Measurements from ENCODE around the gene TIGAR. TPM values are rescaled to one million over a fixed set of nuclear protein-coding genes. Genes with fewer than 3 reads are reported as not detected.

TIGAR gene
- total RNA-seq, 2 experiments from 2014 or later: 14.7 to 15.8 TPM

DNA sequence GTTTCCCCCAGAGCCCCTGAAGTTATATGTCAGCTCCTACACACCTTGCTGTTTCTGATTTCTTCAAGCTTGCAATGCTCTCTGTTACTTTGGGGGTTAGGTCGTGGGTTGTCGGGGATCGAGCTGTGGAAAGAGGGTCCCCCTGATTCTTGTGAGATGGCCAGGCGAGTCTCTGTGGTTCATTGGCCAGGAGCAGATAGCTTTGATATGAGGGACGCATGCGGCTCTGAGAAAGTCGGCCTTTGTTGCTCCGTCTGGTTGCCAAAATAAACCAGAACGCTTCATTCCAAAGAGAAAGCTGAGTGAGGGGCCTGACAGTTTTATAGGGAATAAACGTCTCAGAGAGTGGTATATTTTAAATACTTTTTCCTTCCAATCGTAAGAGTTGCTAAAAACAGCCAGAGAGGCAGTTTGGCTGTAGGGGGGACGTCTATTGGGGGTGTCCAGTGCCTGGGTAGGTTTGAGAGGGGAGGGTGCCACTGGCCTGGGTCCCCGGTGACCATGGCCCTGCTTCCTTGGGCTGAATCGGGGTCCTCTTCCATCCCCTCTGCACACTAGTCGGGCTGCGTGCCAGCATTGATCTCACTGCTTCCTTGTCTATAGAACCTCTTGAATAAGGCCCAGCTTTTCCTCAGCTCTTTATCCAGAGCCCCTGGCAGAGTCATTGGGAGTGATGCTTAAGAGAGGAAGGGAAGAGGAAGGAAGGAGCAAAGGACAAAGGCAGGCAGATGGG, 28.5 kb upstream of the TIGAR start:
- CTCF ChIA-PET: interaction anchor here (1.1 to 10.3 kb wide), 7 partner anchors 9 to 408 kb away, joined by 3 to 79 read pairs (median 5); no protein-coding TSS in a partner anchor
- H3K36me3 Mint-ChIP-seq (ENCODE audit: low read depth): peaks cover 89% of the 10 kb centered on the region
- DNase-seq: no peak
- POLR2A ChIA-PET: interaction anchor here (0.5 to 2.3 kb wide), 4 partner anchors 9 to 182 kb away, joined by 3 to 10 read pairs (median 4); no protein-coding TSS in a partner anchor
- peaks cover 82% of the 10 kb centered on the region for H3K4me1 Mint-ChIP-seq (ENCODE audit: low read depth)
- no peaks in the 10 kb centered on the region for H3K27me3 Mint-ChIP-seq (ENCODE audit: low read depth)
- H3K27ac Mint-ChIP-seq: peak overlapping the region; percentile 94
- H3K4me3 Mint-ChIP-seq: peak overlapping the region; percentile 16
- ATAC-seq: no peak
- no peaks in the 10 kb centered on the region for H3K9me3 Mint-ChIP-seq (ENCODE audit: insufficient read depth)

DNA sequence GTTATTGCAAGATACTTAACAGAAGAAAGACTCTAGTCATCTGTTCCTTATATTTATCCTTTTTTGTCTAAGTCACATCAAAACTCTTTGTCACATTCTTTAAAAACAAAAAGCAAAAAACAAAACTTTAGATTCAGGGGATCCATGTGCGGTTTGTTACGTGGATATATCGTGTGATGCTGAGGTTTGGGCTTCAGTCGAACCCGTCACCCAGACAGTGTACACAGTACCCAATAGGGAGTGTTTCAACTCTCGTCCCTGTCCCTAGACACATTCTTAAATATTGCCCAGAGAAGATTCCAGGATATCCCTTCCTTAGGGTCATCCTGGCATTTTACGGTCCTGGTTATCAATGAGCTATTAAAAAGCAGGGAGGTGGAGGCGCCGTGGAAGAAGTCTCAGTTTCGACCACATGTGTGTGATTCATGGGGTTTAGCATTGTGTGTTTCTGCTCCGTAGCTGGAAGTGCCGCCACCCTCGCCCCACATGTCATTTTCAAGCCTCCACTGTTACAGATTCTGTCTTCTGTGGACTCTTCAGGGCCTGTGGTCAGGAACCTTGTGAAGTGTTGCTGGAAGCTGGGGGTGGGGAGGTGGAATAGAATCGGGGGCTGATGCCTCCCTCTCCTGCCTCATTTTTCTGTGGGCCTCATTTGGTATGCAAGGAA, 27.6 kb upstream of the TIGAR start:
- no peaks in the 10 kb centered on the region for H3K27me3 Mint-ChIP-seq (ENCODE audit: low read depth)
- CTCF ChIA-PET: interaction anchor here (1.1 to 10.3 kb wide), 7 partner anchors 10 to 409 kb away, joined by 3 to 79 read pairs (median 5); no protein-coding TSS in a partner anchor
- peaks cover 77% of the 10 kb centered on the region for H3K4me1 Mint-ChIP-seq (ENCODE audit: low read depth)
- ATAC-seq (peak; percentile 76), DNase-seq (peak; percentile 57)
- H3K27ac Mint-ChIP-seq: peak overlapping the region; percentile 94
- peaks cover 89% of the 10 kb centered on the region for H3K36me3 Mint-ChIP-seq (ENCODE audit: low read depth)
- no peaks in the 10 kb centered on the region for H3K9me3 Mint-ChIP-seq (ENCODE audit: insufficient read depth)
- peak overlapping the region; percentile 55 for H3K4me3 Mint-ChIP-seq
- POLR2A ChIA-PET: interaction anchor here (0.8 to 2.3 kb wide), 6 partner anchors 10 to 389 kb away, joined by 3 to 10 read pairs (median 4); partner anchors contain the start of gene CCND2

DNA sequence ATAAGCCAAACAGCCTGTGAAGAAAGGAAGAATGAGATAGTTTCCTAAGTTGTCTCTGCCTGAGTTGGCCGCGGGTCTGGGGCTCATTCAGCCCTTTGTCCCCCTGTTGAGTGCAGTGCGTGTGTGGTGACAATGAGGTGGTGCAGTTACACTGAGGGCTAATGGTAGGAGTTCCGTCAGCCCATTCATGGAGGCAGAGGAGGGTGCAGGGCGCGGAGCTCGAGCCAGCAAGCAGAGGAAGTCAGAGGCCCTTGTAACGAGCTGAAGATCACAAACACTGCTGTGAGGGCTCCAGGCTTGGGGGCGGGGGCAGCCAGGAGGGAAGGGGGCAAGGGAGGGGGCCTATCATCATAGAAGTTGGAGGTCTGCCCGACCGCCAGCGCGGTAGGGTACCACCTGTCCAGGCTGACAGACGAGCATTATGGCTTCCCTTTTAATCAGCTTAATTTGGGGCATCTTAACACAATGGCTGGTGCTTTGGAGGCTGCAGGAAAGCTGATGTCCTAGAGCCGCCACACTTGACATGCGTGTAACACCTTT, 27.0 kb upstream of the TIGAR start:
- peaks cover 88% of the 10 kb centered on the region for H3K36me3 Mint-ChIP-seq (ENCODE audit: low read depth)
- H3K27ac Mint-ChIP-seq: peak overlapping the region; percentile 94
- H3K9me3 Mint-ChIP-seq (ENCODE audit: insufficient read depth): no peaks in the 10 kb centered on the region
- H3K4me3 Mint-ChIP-seq: peak overlapping the region; percentile 55
- DNase-seq: no peak
- H3K27me3 Mint-ChIP-seq (ENCODE audit: low read depth): no peaks in the 10 kb centered on the region
- H3K4me1 Mint-ChIP-seq (ENCODE audit: low read depth): peaks cover 70% of the 10 kb centered on the region
- ChIA-PET POLR2A (interaction anchor here (0.8 to 1.4 kb wide), 7 partner anchors 9 to 389 kb away, joined by 3 to 4 read pairs (median 4); partner anchors contain the start of gene CCND2), CTCF (interaction anchor here (0.9 to 10.3 kb wide), 7 partner anchors 9 to 409 kb away, joined by 3 to 79 read pairs (median 5); no protein-coding TSS in a partner anchor)
- ATAC-seq: peak; percentile 48

DNA sequence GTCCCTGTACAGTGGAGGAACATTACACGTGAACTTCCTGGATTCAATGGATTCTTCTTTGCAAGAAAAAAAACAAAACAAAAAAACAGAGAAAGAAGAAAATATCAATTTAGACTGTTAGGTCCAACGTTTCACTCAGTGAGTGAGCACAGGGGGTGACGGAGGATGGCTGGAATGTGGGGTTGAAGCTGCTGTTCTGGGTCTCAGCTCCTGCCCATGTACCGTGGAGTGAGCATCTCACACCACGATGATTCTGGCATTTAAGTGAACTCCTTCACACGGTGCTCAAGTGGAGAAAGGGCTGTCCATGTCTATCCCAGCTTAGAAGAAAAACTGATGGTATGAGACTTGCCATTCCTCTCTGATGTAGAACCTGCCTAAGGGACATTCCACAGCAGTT, 24.3 kb upstream of the TIGAR start:
- H3K27ac Mint-ChIP-seq: peak overlapping the region; percentile 39
- no peaks in the 10 kb centered on the region for H3K9me3 Mint-ChIP-seq (ENCODE audit: insufficient read depth)
- no peak overlapping the region for H3K4me3 Mint-ChIP-seq
- POLR2A ChIA-PET: interaction anchor here (0.7 kb wide), 1 partner anchor 296 kb away, joined by 3 read pairs; no protein-coding TSS in a partner anchor
- peaks cover 47% of the 10 kb centered on the region for H3K4me1 Mint-ChIP-seq (ENCODE audit: low read depth)
- peaks cover 88% of the 10 kb centered on the region for H3K36me3 Mint-ChIP-seq (ENCODE audit: low read depth)
- no peak for ATAC-seq
- DNase-seq: no peak
- H3K27me3 Mint-ChIP-seq (ENCODE audit: low read depth): no peaks in the 10 kb centered on the region
- CTCF ChIA-PET: interaction anchor here (1.0 kb wide), 1 partner anchor 17 kb away, joined by 4 read pairs; no protein-coding TSS in a partner anchor

DNA sequence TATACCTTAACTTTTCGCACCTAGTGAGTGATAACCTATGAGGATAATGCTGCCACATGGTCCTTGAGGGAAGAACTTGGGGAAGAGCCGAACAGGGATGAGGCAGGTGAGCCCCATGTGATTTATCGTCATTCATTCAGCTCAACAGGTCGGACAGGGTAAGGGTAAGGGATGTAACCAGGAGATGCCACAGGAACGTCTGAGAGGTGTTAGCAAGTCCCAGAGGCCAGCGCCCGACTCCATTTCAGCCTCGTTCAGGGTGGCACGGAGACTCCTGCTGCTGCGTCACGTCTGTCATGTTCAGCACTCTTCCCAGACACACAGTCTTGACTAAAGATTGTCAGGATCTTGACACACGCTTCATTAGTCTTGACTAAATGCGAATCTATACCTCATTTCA, 23.4 kb upstream of the TIGAR start:
- Mint-ChIP-seq H3K9me3 (ENCODE audit: insufficient read depth) (no peaks in the 10 kb centered on the region), H3K36me3 (ENCODE audit: low read depth) (peaks cover 90% of the 10 kb centered on the region), H3K27me3 (ENCODE audit: low read depth) (no peaks in the 10 kb centered on the region), H3K27ac (no peak overlapping the region), H3K4me1 (ENCODE audit: low read depth) (peaks cover 43% of the 10 kb centered on the region), H3K4me3 (no peak overlapping the region)
- no peak for ATAC-seq
- ChIA-PET CTCF (no interaction called here), POLR2A (no interaction called here)
- no peak for DNase-seq

DNA sequence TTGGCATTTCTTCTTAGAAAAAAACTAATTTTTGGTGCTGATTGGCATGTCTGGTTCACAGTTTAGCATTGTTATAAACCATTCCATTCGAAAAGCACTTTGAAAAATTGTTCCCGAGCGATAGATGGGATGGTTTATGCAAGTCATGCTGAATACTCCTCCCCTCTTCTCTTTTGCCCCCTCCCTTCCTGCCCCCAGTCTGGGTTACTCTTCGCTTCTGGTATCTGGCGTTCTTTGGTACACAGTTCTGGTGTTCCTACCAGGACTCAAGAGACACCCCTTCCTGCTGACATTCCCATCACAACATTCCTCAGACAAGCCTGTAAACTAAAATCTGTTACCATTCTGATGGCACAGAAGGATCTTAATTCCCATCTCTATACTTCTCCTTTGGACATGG, 20.1 kb upstream of the TIGAR start:
- ChIA-PET POLR2A (no interaction called here), CTCF (interaction anchor here (1.4 kb wide), 1 partner anchor 415 kb away, joined by 3 read pairs; no protein-coding TSS in a partner anchor)
- Mint-ChIP-seq H3K4me3 (no peak overlapping the region), H3K4me1 (ENCODE audit: low read depth) (peaks cover 18% of the 10 kb centered on the region), H3K27me3 (ENCODE audit: low read depth) (no peaks in the 10 kb centered on the region), H3K9me3 (ENCODE audit: insufficient read depth) (no peaks in the 10 kb centered on the region), H3K27ac (peak overlapping the region; percentile 32), H3K36me3 (ENCODE audit: low read depth) (peaks cover 93% of the 10 kb centered on the region)
- DNase-seq: no peak
- ATAC-seq: no peak

DNA sequence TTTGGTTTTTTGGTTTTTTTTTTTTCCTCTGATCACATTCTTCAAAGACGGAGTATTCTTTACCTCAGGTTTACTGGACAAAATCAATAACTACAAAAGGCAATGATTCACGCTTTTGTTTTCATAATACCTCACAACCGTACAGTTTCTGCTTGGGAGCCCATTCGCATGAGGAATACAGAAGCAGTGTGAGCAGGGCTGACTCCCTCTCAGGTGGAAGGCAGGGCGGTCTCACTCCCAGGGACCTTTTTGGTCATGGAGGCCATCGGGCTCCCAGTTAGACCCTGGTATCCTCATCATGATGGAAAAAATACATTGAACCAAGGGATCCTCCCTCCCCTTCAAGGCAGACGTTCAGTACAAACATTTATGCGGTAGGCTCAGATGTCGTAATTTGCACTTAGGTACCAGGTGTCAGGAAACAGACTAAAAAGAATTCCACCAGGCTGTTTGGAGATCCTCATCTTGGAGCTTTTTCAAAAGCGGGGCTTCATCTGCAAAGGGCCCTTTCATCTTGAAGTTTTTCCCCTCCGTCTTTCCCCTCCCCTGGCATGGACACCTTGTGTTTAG, 19.0 kb upstream of the TIGAR start:
- no peak overlapping the region for H3K27ac Mint-ChIP-seq
- no peak overlapping the region for H3K4me3 Mint-ChIP-seq
- ATAC-seq (no peak), DNase-seq (no peak)
- H3K4me1 Mint-ChIP-seq (ENCODE audit: low read depth): peaks cover 13% of the 10 kb centered on the region
- ChIA-PET POLR2A (no interaction called here), CTCF (interaction anchor here (1.3 to 1.5 kb wide), 3 partner anchors 10 to 419 kb away, joined by 3 read pairs; no protein-coding TSS in a partner anchor)
- H3K9me3 Mint-ChIP-seq (ENCODE audit: insufficient read depth): no peaks in the 10 kb centered on the region
- no peaks in the 10 kb centered on the region for H3K27me3 Mint-ChIP-seq (ENCODE audit: low read depth)
- peaks cover 94% of the 10 kb centered on the region for H3K36me3 Mint-ChIP-seq (ENCODE audit: low read depth)

DNA sequence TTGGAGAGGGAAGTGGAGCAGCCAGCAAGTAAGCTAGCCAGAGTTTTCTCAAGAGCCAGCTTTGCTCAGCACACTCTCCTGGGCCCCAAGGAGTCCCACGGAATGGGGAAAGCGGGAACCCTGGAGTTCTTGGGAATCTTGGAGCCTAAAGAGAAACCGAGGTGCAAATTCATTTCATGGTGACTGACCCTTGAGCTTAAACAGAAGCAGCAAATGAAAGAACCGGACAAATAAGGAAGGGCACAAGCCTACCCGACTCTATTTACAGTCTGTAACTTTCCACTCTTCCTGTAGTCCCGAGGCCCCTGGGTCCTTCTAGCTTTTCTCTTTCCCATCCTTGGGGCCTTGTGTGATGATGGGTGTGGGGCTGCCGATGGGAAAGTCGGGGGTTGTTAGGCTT, 18.1 kb upstream of the TIGAR start:
- Mint-ChIP-seq H3K4me3 (no peak overlapping the region), H3K36me3 (ENCODE audit: low read depth) (peaks cover 95% of the 10 kb centered on the region), H3K9me3 (ENCODE audit: insufficient read depth) (no peaks in the 10 kb centered on the region), H3K27me3 (ENCODE audit: low read depth) (no peaks in the 10 kb centered on the region), H3K4me1 (ENCODE audit: low read depth) (peaks cover 11% of the 10 kb centered on the region), H3K27ac (no peak overlapping the region)
- ATAC-seq (no peak), DNase-seq (no peak)
- ChIA-PET CTCF (interaction anchor here (0.8 to 1.5 kb wide), 3 partner anchors 8 to 420 kb away, joined by 3 to 4 read pairs (median 3); no protein-coding TSS in a partner anchor), POLR2A (interaction anchor here (1.0 to 1.4 kb wide), 2 partner anchors 9 to 11 kb away, joined by 3 read pairs; no protein-coding TSS in a partner anchor)

DNA sequence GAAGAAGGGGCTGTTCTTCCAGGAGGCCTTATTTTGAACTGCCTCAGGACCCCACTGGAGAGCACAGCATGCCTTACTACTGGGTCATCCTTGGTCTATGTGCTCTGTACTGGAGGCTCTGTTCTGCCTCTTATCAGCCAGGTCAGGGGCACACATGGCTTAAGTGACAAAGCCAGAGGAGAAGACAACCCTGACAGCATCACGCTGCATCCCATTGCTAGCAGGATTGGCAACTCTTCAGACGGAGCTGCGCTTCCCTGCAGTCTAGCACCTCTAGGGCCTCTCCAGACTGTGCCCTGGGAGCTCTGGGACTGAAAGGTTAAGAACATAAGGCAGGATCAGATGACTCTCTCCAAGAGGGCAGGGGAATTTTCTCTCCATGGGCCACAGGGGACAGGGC, 17.3 kb upstream of the TIGAR start:
- Mint-ChIP-seq H3K27ac (no peak overlapping the region), H3K9me3 (ENCODE audit: insufficient read depth) (no peaks in the 10 kb centered on the region), H3K4me3 (no peak overlapping the region), H3K4me1 (ENCODE audit: low read depth) (peaks cover 9% of the 10 kb centered on the region), H3K27me3 (ENCODE audit: low read depth) (no peaks in the 10 kb centered on the region), H3K36me3 (ENCODE audit: low read depth) (peaks cover 95% of the 10 kb centered on the region)
- ChIA-PET POLR2A (interaction anchor here (1.0 to 1.4 kb wide), 2 partner anchors 9 to 11 kb away, joined by 3 read pairs; no protein-coding TSS in a partner anchor), CTCF (interaction anchor here (0.9 to 1.5 kb wide), 4 partner anchors 11 to 418 kb away, joined by 3 to 4 read pairs (median 4); no protein-coding TSS in a partner anchor)
- ATAC-seq: peak; percentile 19
- DNase-seq: no peak

DNA sequence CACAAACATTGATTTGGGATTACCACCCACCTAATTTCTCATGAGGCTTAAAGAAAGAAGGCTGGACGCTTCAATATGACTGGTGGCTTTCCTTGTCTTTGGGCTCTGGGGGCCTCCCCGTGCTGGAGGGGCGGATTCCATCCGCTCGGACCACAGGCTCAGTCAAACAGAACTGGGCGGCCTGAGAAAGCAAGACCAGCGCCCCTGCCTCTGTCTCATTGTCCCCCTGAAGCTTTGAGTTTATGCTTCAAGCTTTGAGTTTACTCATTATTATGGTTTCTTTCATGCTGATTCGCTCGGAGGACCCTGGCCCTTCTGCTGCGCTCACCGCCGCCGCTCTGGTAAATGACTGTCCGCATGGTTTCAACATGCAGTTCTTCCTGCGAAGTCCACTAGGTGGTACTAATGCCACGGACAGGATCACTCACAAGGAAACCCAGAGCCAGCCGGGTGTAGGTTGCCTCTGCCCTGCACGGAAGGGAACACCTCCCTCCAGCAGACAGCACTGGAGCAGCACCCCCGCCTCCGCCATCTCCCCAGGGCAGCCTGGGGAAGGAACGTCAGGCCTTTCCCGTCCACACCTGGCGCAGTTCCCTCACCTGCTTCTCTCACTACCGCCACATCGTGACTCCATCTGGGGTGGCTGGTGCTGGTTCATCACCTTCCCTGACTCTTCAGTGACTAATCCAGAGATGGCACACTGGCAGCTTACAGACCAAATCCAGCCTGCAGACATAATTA, 13.2 kb upstream of the TIGAR start:
- ChIA-PET POLR2A (no interaction called here), CTCF (no interaction called here)
- no peaks in the 10 kb centered on the region for H3K9me3 Mint-ChIP-seq (ENCODE audit: insufficient read depth)

More for the DNA sequence above, 13.2 kb upstream of the TIGAR start:
- peak overlapping the region; percentile 47 for H3K27ac Mint-ChIP-seq
- H3K4me1 Mint-ChIP-seq (ENCODE audit: low read depth): peaks cover 7% of the 10 kb centered on the region
- no peaks in the 10 kb centered on the region for H3K27me3 Mint-ChIP-seq (ENCODE audit: low read depth)
- DNase-seq: no peak
- ATAC-seq: peak; percentile 30
- peaks cover 87% of the 10 kb centered on the region for H3K36me3 Mint-ChIP-seq (ENCODE audit: low read depth)
- H3K4me3 Mint-ChIP-seq: no peak overlapping the region

Measured in activated CD8-positive, alpha-beta T cell treated with anti-CD3 and anti-CD28 coated beads, Interleukin-2, amount 10 ng/mL, durations not matched to agents 7 days and 5 days (primary cell).